CD4-positive, alpha-beta memory T cell (primary cell): ENCODE results near the gene MRPL53. TPM values are rescaled to one million over a fixed set of nuclear protein-coding genes. Genes with fewer than 3 reads are reported as not detected.
"Not testable (repeated sequence)": the region's sequence is repeated elsewhere in the genome, so short reads cannot be mapped to it uniquely, and the experiment has no call there.

Experiments
- CTCF ChIA-PET: fragments of 350-600 bp; sonication (Branson Sonifier 250); formaldehyde crosslinking; loops from one replicate; lab custom pipeline; 2021; ENCODE audit warnings: inconsistent platforms; ENCODE audit not compliant: partially characterized antibody; lab: Charles Lee
- POLR2A ChIA-PET: fragments of 350-600 bp; sonication (Branson Sonifier 250); formaldehyde crosslinking; loops from one replicate; lab custom pipeline; 2021; ENCODE audit not compliant: partially characterized antibody; lab: Charles Lee
- DNase-seq, 5 donors: peaks; one replicate each; pipeline versions ENCODE4 v3.0.0 to v3.0.0-alpha.2; 2020 to 2022; ENCODE audit warnings: mixed read lengths in 1 of 5
- H3K27ac ChIP-seq: one replicate; pipeline ENCODE4 v1.7.0; 2013; ENCODE audit warnings: low read depth, low read length
- H3K27me3 ChIP-seq: 2 replicates; pipeline ENCODE4 v1.7.0; 2013; ENCODE audit warnings: mild to moderate bottlenecking, low read length, moderate library complexity; ENCODE audit not compliant: insufficient read depth
- H3K36me3 ChIP-seq: 2 replicates; pipeline ENCODE4 v1.7.0; 2013; ENCODE audit warnings: mild to moderate bottlenecking, low read length, moderate library complexity; ENCODE audit not compliant: insufficient read depth
- H3K4me1 ChIP-seq: 2 replicates; pipeline ENCODE4 v1.7.0; 2013; ENCODE audit warnings: mild to moderate bottlenecking, low read length, moderate library complexity; ENCODE audit not compliant: insufficient read depth
- H3K4me3 ChIP-seq, 2 donors: one replicate each; pipeline ENCODE4 v1.7.0; 2013; ENCODE audit warnings: low read length in 2 of 2, mild to moderate bottlenecking in 1 of 2
- H3K9me3 ChIP-seq, 2 donors: one replicate each; pipeline ENCODE4 v1.7.0; 2013; ENCODE audit warnings: low read length in 2 of 2, control low read depth in 1 of 2; ENCODE audit not compliant: control insufficient read depth in 1 of 2
- H3K27ac Mint-ChIP-seq, 7 donors: one replicate each; pipeline ENCODE4 v1.8.0; 2020 to 2021; ENCODE audit warnings: mixed read lengths in 7 of 7, mild to moderate bottlenecking in 6 of 7, inconsistent platforms in 3 of 7, moderate library complexity in 3 of 7
- H3K27me3 Mint-ChIP-seq, 2 donors: one replicate each; pipeline ENCODE4 v1.8.0; 2020 to 2021; ENCODE audit warnings: mixed read lengths in 2 of 2
- H3K36me3 Mint-ChIP-seq, 2 donors: one replicate each; pipeline ENCODE4 v1.8.0; 2020 to 2021; ENCODE audit warnings: mixed read lengths in 2 of 2, inconsistent platforms in 1 of 2, mild to moderate bottlenecking in 1 of 2
- H3K4me1 Mint-ChIP-seq, 4 donors: one replicate each; pipeline ENCODE4 v1.8.0; 2020 to 2021; ENCODE audit warnings: mixed read lengths in 4 of 4, mild to moderate bottlenecking in 1 of 4
- H3K4me3 Mint-ChIP-seq, 8 donors: one replicate each; pipeline ENCODE4 v1.8.0; 2020 to 2021; ENCODE audit warnings: mixed read lengths in 8 of 8, mild to moderate bottlenecking in 7 of 8, moderate library complexity in 6 of 8, inconsistent platforms in 3 of 8
- H3K9me3 Mint-ChIP-seq, 8 donors: one replicate each; pipeline ENCODE4 v1.8.0; 2020 to 2021; ENCODE audit warnings: mixed read lengths in 8 of 8, mild to moderate bottlenecking in 5 of 8, inconsistent platforms in 3 of 8, moderate library complexity in 1 of 8
- intact Hi-C: fragments of 100-400 bp; cut with micrococcal nuclease; formaldehyde crosslinking; loops from one replicate; pipeline ENCODE4 v1.15.1; 2023
- polyA plus RNA-seq, 2 donors: library from polyadenylated mRNA; unstranded; fragments of 300-500 nt; fragmentation: Illumina TruSeq; gene quantifications; one replicate each; pipeline ENCODE4 v1.2.3, GENCODE V29; 2021
- total RNA-seq, 2 experiments: library from RNA; stranded (reverse); gene quantifications; one replicate each; pipeline ENCODE4 v1.2.3, GENCODE V29; 2021

Gene MRPL53
- total and polyA plus RNA-seq, 4 experiments from 2014 or later, result 72.8 to 120 (median 89.4) TPM

DNA sequence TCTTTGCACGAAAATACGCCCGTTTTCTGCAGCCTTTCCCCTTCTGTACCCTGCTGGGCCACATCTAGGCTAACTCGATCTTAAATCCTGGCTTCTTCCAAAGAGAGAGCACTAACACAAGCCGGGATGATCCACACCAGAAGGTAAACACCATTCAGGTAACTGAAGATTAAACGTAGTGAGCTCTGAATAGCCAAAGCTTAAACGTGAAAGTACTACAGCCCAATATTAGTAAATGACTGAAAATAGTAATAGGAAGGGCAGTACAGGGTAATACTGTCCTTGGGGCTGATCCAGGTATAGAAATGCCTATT lies 422 bp upstream of the MRPL53 start:
- Histone ChIP-seq H3K27ac (peak overlapping the region; percentile 88), H3K27me3 (no peaks in the 10 kb centered on the region), H3K36me3 (peaks cover 19% of the 10 kb centered on the region), H3K9me3 (no peaks in the 10 kb centered on the region), H3K4me1 (peaks cover 20% of the 10 kb centered on the region), H3K4me3 (peak overlapping the region; percentile 67 to 84)
- DNase-seq, result no peak
- POLR2A ChIA-PET, result interaction anchor here (0.7 to 14.3 kb wide), 21 partner anchors 8 to 736 kb away, joined by 3 to 516 read pairs (median 4); partner anchors contain the start of genes AUP1, C2orf81, CCDC142 and DQX1
- H3K9me3 Mint-ChIP-seq, result peaks cover 0 to 7% (median 0%) of the 10 kb centered on the region in 8 donors
- peak overlapping the region; percentile 96 to 99 (median 98) for H3K4me3 Mint-ChIP-seq
- CTCF ChIA-PET, result interaction anchor here (0.7 to 3.1 kb wide), 8 partner anchors 9 to 138 kb away, joined by 3 to 32 read pairs (median 6); partner anchors contain the start of genes CCDC142, INO80B, TTC31 and WBP1
- H3K27me3 Mint-ChIP-seq, result no peaks in the 10 kb centered on the region
- intact Hi-C loops, result loop anchor here (1.0 kb wide), 3 partner anchors 10 to 56 kb away; partner anchors contain the start of genes AUP1, HTRA2, TTC31 and WBP1
- peaks cover 12 to 40% (median 22%) of the 10 kb centered on the region in 4 donors for H3K4me1 Mint-ChIP-seq
- H3K27ac Mint-ChIP-seq, result peak overlapping the region; percentile 97 to 100 (median 99)
- peaks cover 20 to 41% of the 10 kb centered on the region in 2 donors for H3K36me3 Mint-ChIP-seq

DNA sequence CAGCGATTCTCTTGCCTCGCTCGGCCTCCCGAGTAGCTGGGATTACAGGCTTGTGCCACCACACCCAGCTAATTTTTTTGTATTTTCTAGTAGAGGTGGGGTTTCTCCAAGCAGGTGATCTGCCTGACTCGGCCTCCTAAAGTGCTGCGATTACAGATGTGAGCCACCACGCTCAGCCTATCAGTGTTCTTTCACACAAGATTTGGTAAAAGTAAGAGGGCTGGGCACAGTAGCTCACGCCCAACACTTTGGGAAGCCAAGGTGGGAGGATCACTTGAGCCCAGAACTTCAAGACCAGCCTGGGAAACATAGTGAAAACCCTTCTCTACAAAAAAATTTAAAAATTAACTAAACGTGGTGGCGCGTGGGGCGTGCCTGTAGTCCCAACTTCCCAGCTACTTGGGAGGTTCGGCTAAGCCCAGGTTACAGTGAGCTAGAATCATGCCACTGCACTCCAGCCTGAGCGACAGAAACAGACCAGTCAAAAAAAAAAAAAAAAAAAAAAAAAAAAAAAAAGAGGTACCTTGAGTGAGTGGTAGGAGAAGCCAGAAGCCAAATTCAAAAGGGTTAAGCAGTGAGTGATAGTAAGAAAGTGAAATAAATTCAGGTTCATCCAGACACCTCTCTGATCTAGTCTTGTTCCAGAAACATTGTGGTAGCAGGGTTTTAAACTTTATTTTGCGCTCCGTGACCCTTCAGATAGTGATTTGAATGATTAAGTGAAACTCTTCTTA lies 981 bp downstream of the MRPL53 start:
- CTCF ChIA-PET, result interaction anchor here (0.7 to 3.1 kb wide), 5 partner anchors 11 to 117 kb away, joined by 3 to 32 read pairs (median 3); partner anchors contain the start of genes CCDC142, PCGF1 and TTC31

GRCh38 chr2:74470742-74471141 lies 1.7 kb downstream of the MRPL53 start:
- Histone ChIP-seq H3K36me3 (peaks cover 12% of the 10 kb centered on the region), H3K4me1 (peaks cover 26% of the 10 kb centered on the region)
- POLR2A ChIA-PET, result interaction anchor here (3.1 to 14.3 kb wide), 3 partner anchors 12 to 37 kb away, joined by 16 to 516 read pairs (median 119); partner anchors contain the start of genes CCDC142, INO80B, PCGF1 and TTC31
- Mint-ChIP-seq H3K27ac (peak overlapping the region in 6 of 7 donors; percentile 64 to 92 (median 80)), H3K4me1 (peaks cover 12 to 43% (median 24%) of the 10 kb centered on the region in 4 donors), H3K36me3 (peaks cover 17 to 34% of the 10 kb centered on the region in 2 donors), H3K4me3 (peak overlapping the region in 6 of 8 donors; percentile 20 to 77 (median 64))
- intact Hi-C loops, H3K27me3 Mint-ChIP-seq, H3K27ac ChIP-seq, DNase-seq, H3K27me3 ChIP-seq, H3K4me3 ChIP-seq, H3K9me3 Mint-ChIP-seq, H3K9me3 ChIP-seq: not testable (repeated sequence)
- CTCF ChIA-PET, result interaction anchor here (0.8 to 3.1 kb wide), 2 partner anchors 11 to 12 kb away, joined by 3 to 32 read pairs; partner anchors contain the start of genes CCDC142 and TTC31

More for the DNA sequence above, 981 bp downstream of the MRPL53 start:
- Mint-ChIP-seq H3K36me3 (peaks cover 20 to 34% of the 10 kb centered on the region in 2 donors), H3K27ac (peak overlapping the region; percentile 97 to 100 (median 99)), H3K4me1 (peaks cover 9 to 40% (median 20%) of the 10 kb centered on the region in 4 donors), H3K27me3 (no peaks in the 10 kb centered on the region), H3K4me3 (peak overlapping the region; percentile 96 to 99 (median 98)), H3K9me3 (peaks cover 0 to 7% (median 0%) of the 10 kb centered on the region in 8 donors)
- Histone ChIP-seq H3K36me3 (peaks cover 14% of the 10 kb centered on the region), H3K9me3 (no peaks in the 10 kb centered on the region), H3K27me3 (no peaks in the 10 kb centered on the region), H3K4me1 (peaks cover 20% of the 10 kb centered on the region), H3K27ac (peak overlapping the region; percentile 88), H3K4me3 (peak overlapping the region; percentile 62 to 84)
- intact Hi-C loops, result loop anchor here (1.0 kb wide), 3 partner anchors 12 to 58 kb away; partner anchors contain the start of genes AUP1, HTRA2, TTC31 and WBP1
- POLR2A ChIA-PET, result interaction anchor here (0.7 to 14.3 kb wide), 13 partner anchors 9 to 734 kb away, joined by 3 to 516 read pairs (median 10); partner anchors contain the start of genes AUP1, C2orf81, CCDC142 and HTRA2
- DNase-seq, result no peak

GRCh38 chr2:74464406-74464805 lies 8.1 kb downstream of the MRPL53 start:
- H3K9me3 Mint-ChIP-seq, result peaks cover 0 to 2% (median 0%) of the 10 kb centered on the region in 8 donors
- H3K36me3 Mint-ChIP-seq, result peaks cover 6 to 16% of the 10 kb centered on the region in 2 donors
- Histone ChIP-seq H3K4me1 (peaks cover 26% of the 10 kb centered on the region), H3K4me3 (peak overlapping the region; percentile 52 to 88), H3K27me3 (no peaks in the 10 kb centered on the region), H3K9me3 (no peaks in the 10 kb centered on the region), H3K36me3 (peaks cover 19% of the 10 kb centered on the region), H3K27ac (peak overlapping the region; percentile 90)
- CTCF ChIA-PET, result interaction anchor here (1.6 to 2.0 kb wide), 3 partner anchors 8 to 18 kb away, joined by 4 to 5 read pairs (median 4); partner anchors contain the start of genes CCDC142, MRPL53 and TTC31
- intact Hi-C loops, result no loop called here
- DNase-seq, result no peak
- H3K4me1 Mint-ChIP-seq, result peaks cover 12 to 36% (median 26%) of the 10 kb centered on the region in 4 donors
- POLR2A ChIA-PET, result interaction anchor here (0.7 to 2.4 kb wide), 8 partner anchors 8 to 1230 kb away, joined by 3 to 26 read pairs (median 4); partner anchors contain the start of genes CCDC142, CCT7, INO80B and MRPL53
- H3K4me3 Mint-ChIP-seq, result peak overlapping the region; percentile 77 to 98 (median 92)
- H3K27me3 Mint-ChIP-seq, result no peaks in the 10 kb centered on the region
- peak overlapping the region; percentile 74 to 99 (median 81) for H3K27ac Mint-ChIP-seq

- Histone ChIP-seq H3K27ac (no peak overlapping the region), H3K27me3 (no peaks in the 10 kb centered on the region), H3K36me3 (peaks cover 19% of the 10 kb centered on the region), H3K4me3 (no peak overlapping the region), H3K4me1 (peaks cover 35% of the 10 kb centered on the region), H3K9me3 (no peaks in the 10 kb centered on the region)
- POLR2A ChIA-PET, result interaction anchor here (1.8 to 2.1 kb wide), 2 partner anchors 10 to 19 kb away, joined by 9 to 18 read pairs; partner anchors contain the start of gene MRPL53
- peak overlapping the region in 3 of 7 donors; percentile 8 to 86 (median 17) for H3K27ac Mint-ChIP-seq
- H3K9me3 Mint-ChIP-seq, result peaks cover 0 to 2% (median 0%) of the 10 kb centered on the region in 8 donors
- CTCF ChIA-PET, result no interaction called here
- peak overlapping the region in 5 of 8 donors; percentile 36 to 73 (median 54) for H3K4me3 Mint-ChIP-seq
- peaks cover 19 to 53% (median 38%) of the 10 kb centered on the region in 4 donors for H3K4me1 Mint-ChIP-seq
- intact Hi-C loops, result no loop called here
- no peaks in the 10 kb centered on the region for H3K27me3 Mint-ChIP-seq
- no peak for DNase-seq
- H3K36me3 Mint-ChIP-seq, result peaks cover 6 to 21% of the 10 kb centered on the region in 2 donors
Observed at GRCh38 chr2:74462786-74463105, 9.7 kb downstream of the MRPL53 start.

GRCh38 chr2:74462054-74462785 lies 10.3 kb downstream of the MRPL53 start:
- Histone ChIP-seq H3K4me3 (no peak overlapping the region), H3K9me3 (no peaks in the 10 kb centered on the region), H3K4me1 (peaks cover 35% of the 10 kb centered on the region), H3K36me3 (peaks cover 19% of the 10 kb centered on the region), H3K27ac (no peak overlapping the region), H3K27me3 (no peaks in the 10 kb centered on the region)
- Mint-ChIP-seq H3K27me3 (no peaks in the 10 kb centered on the region), H3K9me3 (peaks cover 0 to 2% (median 0%) of the 10 kb centered on the region in 8 donors), H3K36me3 (peaks cover 6 to 24% of the 10 kb centered on the region in 2 donors), H3K27ac (peak overlapping the region in 2 of 7 donors; percentile 17 to 51), H3K4me3 (peak overlapping the region in 2 of 8 donors; percentile 7 to 39), H3K4me1 (peaks cover 19 to 58% (median 41%) of the 10 kb centered on the region in 4 donors)
- intact Hi-C loops, result no loop called here
- CTCF ChIA-PET, result interaction anchor here (1.2 kb wide), 1 partner anchor 21 kb away, joined by 4 read pairs; the partner anchor contains the start of genes CCDC142 and TTC31
- POLR2A ChIA-PET, result interaction anchor here (1.8 to 2.1 kb wide), 2 partner anchors 10 to 19 kb away, joined by 9 to 18 read pairs; partner anchors contain the start of gene MRPL53
- no peak for DNase-seq
